Activated T-cell treated with anti-CD3 and anti-CD28 coated beads, Interleukin-2, amount 50 U/mL, for 72 hours (primary cell): ENCODE data around the gene DYRK3. TPM values are rescaled to one million over a fixed set of nuclear protein-coding genes. Genes with fewer than 3 reads are reported as not detected.

Experiments used
- ATAC-seq, 2 donors: fragments of 150-1000 bp; cut with Tn5 transposase; replicated peaks in 1 of 2; 2 replicates each; pipeline ENCODE4 v1.10.0; 2021; ENCODE audit warnings: moderate library complexity in 2 of 2, mild to moderate bottlenecking in 1 of 2
- DNase-seq, 2 donors: peaks; one replicate each; pipeline ENCODE4 v3.0.0; 2021 to 2022; ENCODE audit warnings: mixed read lengths in 1 of 2
- H3K27ac Mint-ChIP-seq: one replicate; pipeline ENCODE4 v1.8.0; 2022; ENCODE audit warnings: mild to moderate bottlenecking, moderate library complexity, mixed read lengths
- H3K27me3 Mint-ChIP-seq: one replicate; pipeline ENCODE4 v1.8.0; 2022; ENCODE audit warnings: low read depth, mixed read lengths
- H3K36me3 Mint-ChIP-seq, 2 donors: one replicate each; pipeline ENCODE4 v1.8.0; 2022; ENCODE audit warnings: mixed read lengths in 2 of 2, mild to moderate bottlenecking in 1 of 2; ENCODE audit not compliant: insufficient read depth in 2 of 2
- H3K4me1 Mint-ChIP-seq: one replicate; pipeline ENCODE4 v1.8.0; 2022; ENCODE audit warnings: low read depth, mixed read lengths
- H3K4me3 Mint-ChIP-seq, 2 donors: one replicate each; pipeline ENCODE4 v1.8.0; 2022; ENCODE audit warnings: mild to moderate bottlenecking in 2 of 2, mixed read lengths in 2 of 2, moderate library complexity in 2 of 2
- H3K9me3 Mint-ChIP-seq, 2 donors: one replicate each; pipeline ENCODE4 v1.8.0; 2022; ENCODE audit warnings: mixed read lengths in 2 of 2
- total RNA-seq, 2 donors: library from RNA; stranded (reverse); gene quantifications; one replicate each; pipeline ENCODE4 v1.2.3, GENCODE V29; 2022

The DYRK3 gene
- total RNA-seq, 2 donors from 2014 or later: 5.9 to 8.7 TPM

GRCh38 chr1:206657751-206658150 lies 22.4 kb downstream of the DYRK3 start:
- ATAC-seq: no peak
- H3K9me3 Mint-ChIP-seq: no peaks in the 10 kb centered on the region

GRCh38 chr1:206658264-206658980 lies 23.1 kb downstream of the DYRK3 start:
- peak overlapping the region; percentile 13 to 53 for H3K4me3 Mint-ChIP-seq

More at GRCh38 chr1:206657751-206658150, 22.4 kb downstream of the DYRK3 start:
- peaks cover 37% of the 10 kb centered on the region for H3K27me3 Mint-ChIP-seq
- peaks cover 26% of the 10 kb centered on the region for H3K4me1 Mint-ChIP-seq
- H3K36me3 Mint-ChIP-seq: peaks cover 0 to 2% of the 10 kb centered on the region in 2 donors
- DNase-seq: no peak
- H3K27ac Mint-ChIP-seq: no peak overlapping the region
- H3K4me3 Mint-ChIP-seq: no peak overlapping the region

GRCh38 chr1:206658981-206659273 lies 23.6 kb downstream of the DYRK3 start:
- no peak overlapping the region for H3K4me3 Mint-ChIP-seq
- H3K27ac Mint-ChIP-seq: no peak overlapping the region
- DNase-seq (no peak), ATAC-seq (no peak)
- peaks cover 38% of the 10 kb centered on the region for H3K4me1 Mint-ChIP-seq
- peaks cover 0 to 2% of the 10 kb centered on the region in 2 donors for H3K36me3 Mint-ChIP-seq
- H3K27me3 Mint-ChIP-seq: peaks cover 49% of the 10 kb centered on the region
- H3K9me3 Mint-ChIP-seq: no peaks in the 10 kb centered on the region

More at GRCh38 chr1:206658264-206658980, 23.1 kb downstream of the DYRK3 start:
- ATAC-seq (peak; percentile 79 to 86), DNase-seq (peak; percentile 63 to 74)
- H3K4me1 Mint-ChIP-seq: peaks cover 32% of the 10 kb centered on the region
- H3K27ac Mint-ChIP-seq: no peak overlapping the region
- H3K36me3 Mint-ChIP-seq: peaks cover 0 to 2% of the 10 kb centered on the region in 2 donors
- peaks cover 44% of the 10 kb centered on the region for H3K27me3 Mint-ChIP-seq
- H3K9me3 Mint-ChIP-seq: no peaks in the 10 kb centered on the region

- Mint-ChIP-seq H3K27ac (no peak overlapping the region), H3K9me3 (no peaks in the 10 kb centered on the region), H3K27me3 (peaks cover 56% of the 10 kb centered on the region), H3K36me3 (peaks cover 0 to 2% of the 10 kb centered on the region in 2 donors), H3K4me1 (peaks cover 42% of the 10 kb centered on the region), H3K4me3 (no peak overlapping the region)
- ATAC-seq (no peak), DNase-seq (no peak)
Measured at GRCh38 chr1:206660136-206660535, 24.8 kb downstream of the DYRK3 start.

GRCh38 chr1:206661161-206661820 lies 26.0 kb downstream of the DYRK3 start:
- ATAC-seq (no peak), DNase-seq (no peak)
- Mint-ChIP-seq H3K27ac (no peak overlapping the region), H3K36me3 (peaks cover 0 to 2% of the 10 kb centered on the region in 2 donors), H3K4me1 (peaks cover 42% of the 10 kb centered on the region), H3K27me3 (peaks cover 63% of the 10 kb centered on the region), H3K4me3 (no peak overlapping the region), H3K9me3 (no peaks in the 10 kb centered on the region)

- DNase-seq (no peak), ATAC-seq (peak; percentile 28 to 45)
- Mint-ChIP-seq H3K4me3 (peak overlapping the region; percentile 56 to 57), H3K36me3 (no peaks in the 10 kb centered on the region), H3K27ac (no peak overlapping the region), H3K27me3 (peaks cover 51% of the 10 kb centered on the region), H3K4me1 (peaks cover 42% of the 10 kb centered on the region), H3K9me3 (no peaks in the 10 kb centered on the region)
Measured at GRCh38 chr1:206662396-206663092, 27.2 kb downstream of the DYRK3 start.

- Mint-ChIP-seq H3K27ac (no peak overlapping the region), H3K4me3 (peak overlapping the region; percentile 55 to 75), H3K27me3 (peaks cover 51% of the 10 kb centered on the region), H3K4me1 (peaks cover 41% of the 10 kb centered on the region), H3K9me3 (no peaks in the 10 kb centered on the region), H3K36me3 (no peaks in the 10 kb centered on the region)
- no peak for DNase-seq
- ATAC-seq: no peak
Measured at GRCh38 chr1:206663362-206663761, 28.0 kb downstream of the DYRK3 start.

GRCh38 chr1:206663832-206664652 lies 28.7 kb downstream of the DYRK3 start:
- no peaks in the 10 kb centered on the region for H3K36me3 Mint-ChIP-seq
- peak overlapping the region; percentile 55 to 75 for H3K4me3 Mint-ChIP-seq
- ATAC-seq (peak; percentile 79 to 80), DNase-seq (peak; percentile 74 to 84)
- no peak overlapping the region for H3K27ac Mint-ChIP-seq
- peaks cover 48% of the 10 kb centered on the region for H3K27me3 Mint-ChIP-seq
- no peaks in the 10 kb centered on the region for H3K9me3 Mint-ChIP-seq
- H3K4me1 Mint-ChIP-seq: peaks cover 40% of the 10 kb centered on the region

GRCh38 chr1:206664740-206665139 lies 29.4 kb downstream of the DYRK3 start:
- H3K4me1 Mint-ChIP-seq: peaks cover 40% of the 10 kb centered on the region
- H3K27me3 Mint-ChIP-seq: peaks cover 48% of the 10 kb centered on the region
- no peak overlapping the region for H3K27ac Mint-ChIP-seq
- DNase-seq: no peak
- H3K9me3 Mint-ChIP-seq: no peaks in the 10 kb centered on the region
- H3K36me3 Mint-ChIP-seq: no peaks in the 10 kb centered on the region
- ATAC-seq: no peak
- no peak overlapping the region for H3K4me3 Mint-ChIP-seq

GRCh38 chr1:206666031-206666561 lies 30.8 kb downstream of the DYRK3 start:
- H3K36me3 Mint-ChIP-seq: no peaks in the 10 kb centered on the region
- H3K4me1 Mint-ChIP-seq: peaks cover 34% of the 10 kb centered on the region
- no peak for DNase-seq
- no peak overlapping the region for H3K27ac Mint-ChIP-seq
- ATAC-seq: no peak
- peaks cover 51% of the 10 kb centered on the region for H3K27me3 Mint-ChIP-seq
- H3K4me3 Mint-ChIP-seq: no peak overlapping the region
- no peaks in the 10 kb centered on the region for H3K9me3 Mint-ChIP-seq

- no peaks in the 10 kb centered on the region for H3K9me3 Mint-ChIP-seq
Measured at GRCh38 chr1:206666954-206667665, 31.8 kb downstream of the DYRK3 start.

GRCh38 chr1:206668351-206668750 lies 33.0 kb downstream of the DYRK3 start:
- DNase-seq: no peak
- Mint-ChIP-seq H3K27me3 (peaks cover 39% of the 10 kb centered on the region), H3K27ac (no peak overlapping the region), H3K36me3 (no peaks in the 10 kb centered on the region), H3K9me3 (no peaks in the 10 kb centered on the region), H3K4me3 (no peak overlapping the region), H3K4me1 (peaks cover 20% of the 10 kb centered on the region)
- no peak for ATAC-seq

More at GRCh38 chr1:206666954-206667665, 31.8 kb downstream of the DYRK3 start:
- Mint-ChIP-seq H3K4me3 (no peak overlapping the region), H3K36me3 (no peaks in the 10 kb centered on the region), H3K27me3 (peaks cover 48% of the 10 kb centered on the region), H3K4me1 (peaks cover 32% of the 10 kb centered on the region), H3K27ac (no peak overlapping the region)
- DNase-seq: no peak
- no peak for ATAC-seq
